ENCODE results near the gene GOLGA2. TPM values are rescaled to one million over a fixed set of nuclear protein-coding genes. Genes with fewer than 3 reads are reported as not detected.

The GOLGA2 gene
- total and polyA plus RNA-seq, 2 of the 13 experiments (the other 11 are each of a cell fraction or from before 2014, with no cell fraction given) = 45.3 to 45.8 TPM

- peak; percentile 90 for TF ChIP-seq MNT (IDR thresholded peaks at IDR 0.05)
- peak; percentile 11; the same call in 1 of the 2 replicates for TF ChIP-seq TFAP4 (IDR thresholded peaks at IDR 0.05; ENCODE audit: borderline replicate concordance, low read depth)
- TF ChIP-seq DNMT3B (CRISPR knock-in tag; conservative IDR thresholded peaks at IDR 0.05) = 0 out of 2 replicates have a peak, but pooled peaks have one; percentile 56
- peak; percentile 35; the same call in 1 of the 3 replicates for TF ChIP-seq MXI1 (IDR thresholded peaks at IDR 0.05; ENCODE audit: borderline replicate concordance, low read depth, low read length)
- peak; percentile 57; the same call in 1 of the 2 replicates for TF ChIP-seq SP4 (CRISPR knock-in tag; IDR thresholded peaks at IDR 0.05)
- no peak for TF ChIP-seq FOXA1 (IDR thresholded peaks at IDR 0.05)
- 0 out of 2 replicates have a peak, but pooled peaks have one; percentile 27 for TF ChIP-seq FOXA1 (CRISPR knock-in tag; IDR thresholded peaks at IDR 0.05)
- TF ChIP-seq, protein P1, sequence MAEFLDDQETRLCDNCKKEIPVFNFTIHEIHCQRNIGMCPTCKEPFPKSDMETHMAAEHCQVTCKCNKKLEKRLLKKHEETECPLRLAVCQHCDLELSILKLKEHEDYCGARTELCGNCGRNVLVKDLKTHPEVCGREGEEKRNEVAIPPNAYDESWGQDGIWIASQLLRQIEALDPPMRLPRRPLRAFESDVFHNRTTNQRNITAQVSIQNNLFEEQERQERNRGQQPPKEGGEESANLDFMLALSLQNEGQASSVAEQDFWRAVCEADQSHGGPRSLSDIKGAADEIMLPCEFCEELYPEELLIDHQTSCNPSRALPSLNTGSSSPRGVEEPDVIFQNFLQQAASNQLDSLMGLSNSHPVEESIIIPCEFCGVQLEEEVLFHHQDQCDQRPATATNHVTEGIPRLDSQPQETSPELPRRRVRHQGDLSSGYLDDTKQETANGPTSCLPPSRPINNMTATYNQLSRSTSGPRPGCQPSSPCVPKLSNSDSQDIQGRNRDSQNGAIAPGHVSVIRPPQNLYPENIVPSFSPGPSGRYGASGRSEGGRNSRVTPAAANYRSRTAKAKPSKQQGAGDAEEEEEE (CRISPR knock-in tag; IDR thresholded peaks at IDR 0.05; ENCODE audit: borderline replicate concordance) = no peak
- peak; percentile 78 for TF ChIP-seq ZFX (CRISPR knock-in tag; IDR thresholded peaks at IDR 0.05; ENCODE audit: low read depth)
- 0 out of 2 replicates have a peak, but pooled peaks have one; percentile 32 for TF ChIP-seq CREM (IDR thresholded peaks at IDR 0.05)
- no peak for TF ChIP-seq CREM (CRISPR knock-in tag; IDR thresholded peaks at IDR 0.05)
- no peak for TF ChIP-seq SIN3B (IDR thresholded peaks at IDR 0.05; ENCODE audit: low read length)
- TF ChIP-seq HMG20A (CRISPR knock-in tag; IDR thresholded peaks at IDR 0.05; ENCODE audit: borderline replicate concordance) = peak; percentile 17; the same call in 1 of the 2 replicates
- 0 out of 2 replicates have a peak, but pooled peaks have one; percentile 18 for TF ChIP-seq ZNF292 (CRISPR knock-in tag; IDR thresholded peaks at IDR 0.05; ENCODE audit: borderline replicate concordance, low read depth)
- peak; percentile 33; the same call in 1 of the 2 replicates for TF ChIP-seq ZBTB7B (CRISPR knock-in tag; IDR thresholded peaks at IDR 0.05)
- 0 out of 2 replicates have a peak, but pooled peaks have one; percentile 14 for TF ChIP-seq ZNF317 (CRISPR knock-in tag; IDR thresholded peaks at IDR 0.05)
- peak; percentile 61; the same call in 1 of the 2 replicates for TF ChIP-seq ZNF691 (CRISPR knock-in tag; IDR thresholded peaks at IDR 0.05; ENCODE audit: borderline replicate concordance, low read depth)
- peak; percentile 55 for TF ChIP-seq ZGPAT (CRISPR knock-in tag; IDR thresholded peaks at IDR 0.05)
- TF ChIP-seq, protein P2, sequence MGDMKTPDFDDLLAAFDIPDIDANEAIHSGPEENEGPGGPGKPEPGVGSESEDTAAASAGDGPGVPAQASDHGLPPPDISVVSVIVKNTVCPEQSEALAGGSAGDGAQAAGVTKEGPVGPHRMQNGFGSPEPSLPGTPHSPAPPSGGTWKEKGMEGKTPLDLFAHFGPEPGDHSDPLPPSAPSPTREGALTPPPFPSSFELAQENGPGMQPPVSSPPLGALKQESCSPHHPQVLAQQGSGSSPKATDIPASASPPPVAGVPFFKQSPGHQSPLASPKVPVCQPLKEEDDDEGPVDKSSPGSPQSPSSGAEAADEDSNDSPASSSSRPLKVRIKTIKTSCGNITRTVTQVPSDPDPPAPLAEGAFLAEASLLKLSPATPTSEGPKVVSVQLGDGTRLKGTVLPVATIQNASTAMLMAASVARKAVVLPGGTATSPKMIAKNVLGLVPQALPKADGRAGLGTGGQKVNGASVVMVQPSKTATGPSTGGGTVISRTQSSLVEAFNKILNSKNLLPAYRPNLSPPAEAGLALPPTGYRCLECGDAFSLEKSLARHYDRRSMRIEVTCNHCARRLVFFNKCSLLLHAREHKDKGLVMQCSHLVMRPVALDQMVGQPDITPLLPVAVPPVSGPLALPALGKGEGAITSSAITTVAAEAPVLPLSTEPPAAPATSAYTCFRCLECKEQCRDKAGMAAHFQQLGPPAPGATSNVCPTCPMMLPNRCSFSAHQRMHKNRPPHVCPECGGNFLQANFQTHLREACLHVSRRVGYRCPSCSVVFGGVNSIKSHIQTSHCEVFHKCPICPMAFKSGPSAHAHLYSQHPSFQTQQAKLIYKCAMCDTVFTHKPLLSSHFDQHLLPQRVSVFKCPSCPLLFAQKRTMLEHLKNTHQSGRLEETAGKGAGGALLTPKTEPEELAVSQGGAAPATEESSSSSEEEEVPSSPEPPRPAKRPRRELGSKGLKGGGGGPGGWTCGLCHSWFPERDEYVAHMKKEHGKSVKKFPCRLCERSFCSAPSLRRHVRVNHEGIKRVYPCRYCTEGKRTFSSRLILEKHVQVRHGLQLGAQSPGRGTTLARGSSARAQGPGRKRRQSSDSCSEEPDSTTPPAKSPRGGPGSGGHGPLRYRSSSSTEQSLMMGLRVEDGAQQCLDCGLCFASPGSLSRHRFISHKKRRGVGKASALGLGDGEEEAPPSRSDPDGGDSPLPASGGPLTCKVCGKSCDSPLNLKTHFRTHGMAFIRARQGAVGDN (CRISPR knock-in tag; IDR thresholded peaks at IDR 0.05) = peak; percentile 82
These were observed 30.2 kb downstream of the GOLGA2 start (continued) for GRCh38 chr9:128245421-128246151.

Data from HepG2 (cell line).